Measurements from ENCODE around the gene CCDC92B. TPM values are rescaled to one million over a fixed set of nuclear protein-coding genes. Genes with fewer than 3 reads are reported as not detected.

The CCDC92B gene
- total RNA-seq, 1 donor from 2014 or later = 0.20 TPM

DNA sequence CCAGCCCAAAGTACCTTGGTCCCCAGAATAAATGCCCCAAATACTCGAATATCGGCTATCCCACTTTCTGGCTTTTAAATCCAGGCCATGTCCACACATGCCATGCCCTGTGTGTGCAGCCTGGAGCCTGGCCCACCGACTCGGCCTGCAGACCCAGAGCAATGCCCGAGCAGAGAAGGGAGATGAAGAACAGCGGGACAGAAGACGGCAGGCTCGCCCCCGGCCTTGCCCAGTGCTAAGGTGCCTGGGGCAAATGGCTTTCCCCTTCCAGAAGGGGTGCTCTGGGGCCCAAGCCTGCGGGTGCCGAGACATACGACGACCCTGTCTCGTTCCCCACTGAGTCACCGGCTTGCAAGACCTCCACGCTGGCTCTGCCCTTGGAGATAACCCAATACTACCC, 45.8 kb downstream of the CCDC92B start:
- ATAC-seq (no peak), DNase-seq (peak; percentile 51)
- intact Hi-C loops (cut with DNase I) = no loop called here
- H3K4me3 ChIP-seq = no peak overlapping the region
- H3K4me1 ChIP-seq = peaks cover 15% of the 10 kb centered on the region
- TF ChIP-seq, protein P1, sequence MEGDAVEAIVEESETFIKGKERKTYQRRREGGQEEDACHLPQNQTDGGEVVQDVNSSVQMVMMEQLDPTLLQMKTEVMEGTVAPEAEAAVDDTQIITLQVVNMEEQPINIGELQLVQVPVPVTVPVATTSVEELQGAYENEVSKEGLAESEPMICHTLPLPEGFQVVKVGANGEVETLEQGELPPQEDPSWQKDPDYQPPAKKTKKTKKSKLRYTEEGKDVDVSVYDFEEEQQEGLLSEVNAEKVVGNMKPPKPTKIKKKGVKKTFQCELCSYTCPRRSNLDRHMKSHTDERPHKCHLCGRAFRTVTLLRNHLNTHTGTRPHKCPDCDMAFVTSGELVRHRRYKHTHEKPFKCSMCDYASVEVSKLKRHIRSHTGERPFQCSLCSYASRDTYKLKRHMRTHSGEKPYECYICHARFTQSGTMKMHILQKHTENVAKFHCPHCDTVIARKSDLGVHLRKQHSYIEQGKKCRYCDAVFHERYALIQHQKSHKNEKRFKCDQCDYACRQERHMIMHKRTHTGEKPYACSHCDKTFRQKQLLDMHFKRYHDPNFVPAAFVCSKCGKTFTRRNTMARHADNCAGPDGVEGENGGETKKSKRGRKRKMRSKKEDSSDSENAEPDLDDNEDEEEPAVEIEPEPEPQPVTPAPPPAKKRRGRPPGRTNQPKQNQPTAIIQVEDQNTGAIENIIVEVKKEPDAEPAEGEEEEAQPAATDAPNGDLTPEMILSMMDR (IDR thresholded peaks at IDR 0.05) = no peak
- no peaks in the 10 kb centered on the region for H3K27me3 ChIP-seq
- peaks cover 49% of the 10 kb centered on the region for H3K36me3 ChIP-seq
- H3K27ac ChIP-seq = no peak overlapping the region
- no peaks in the 10 kb centered on the region for H3K9me3 ChIP-seq

DNA sequence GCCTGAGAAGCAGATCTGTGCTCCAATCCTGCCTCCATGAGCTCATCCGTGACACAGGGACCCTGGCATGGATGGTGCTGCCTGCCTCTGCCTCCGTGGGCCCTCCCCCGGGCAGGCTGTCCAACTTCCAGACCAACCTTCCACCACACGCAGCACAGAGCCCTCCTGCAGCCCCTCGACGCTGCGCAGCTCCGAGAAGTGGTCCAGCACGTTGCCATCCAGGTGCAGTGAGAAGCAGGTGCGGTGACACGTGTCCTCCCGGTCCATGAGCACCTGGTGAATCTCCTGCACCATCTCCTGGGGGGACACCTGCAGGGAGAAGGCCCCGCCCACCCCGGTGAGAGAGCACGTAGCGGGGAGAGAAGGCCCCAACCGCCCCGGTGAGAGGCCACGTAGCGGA, 46.3 kb downstream of the CCDC92B start:
- H3K36me3 ChIP-seq = peaks cover 53% of the 10 kb centered on the region

DNA sequence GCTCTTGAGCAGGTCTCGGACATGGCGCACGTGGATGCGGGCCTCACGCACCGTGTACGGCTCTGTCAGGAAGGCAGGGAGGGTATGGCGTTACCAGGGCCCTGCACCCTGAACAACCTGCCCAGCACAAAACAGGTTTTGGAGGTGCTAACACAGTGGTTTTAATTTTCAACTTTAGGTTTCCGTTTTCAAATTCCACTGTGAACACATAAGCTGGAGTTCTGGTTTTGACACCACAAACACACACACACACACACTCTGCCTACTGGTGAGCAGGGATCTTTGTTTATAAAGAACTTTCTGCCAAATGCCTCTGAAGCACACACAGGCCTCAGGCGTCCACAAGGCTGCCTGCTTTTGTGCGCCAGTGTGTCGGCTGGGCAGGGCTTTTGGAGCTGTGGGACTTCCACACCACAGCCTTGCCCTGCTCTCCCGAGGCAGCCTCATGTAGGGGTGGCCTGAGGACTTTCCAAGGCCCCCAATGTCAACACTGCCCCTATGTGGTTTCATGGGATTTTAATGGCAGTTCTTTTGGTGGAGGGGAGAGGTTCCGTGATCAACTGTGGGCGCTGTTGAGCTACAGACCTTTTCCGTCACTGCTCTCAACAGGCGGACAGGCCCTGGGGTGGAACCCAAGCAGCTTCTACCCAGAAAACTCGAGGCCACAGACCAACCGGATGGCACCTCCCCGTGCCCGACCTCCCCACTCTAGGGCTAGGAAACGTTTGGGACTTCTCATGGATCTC, 47.3 kb downstream of the CCDC92B start:
- Histone ChIP-seq H3K27ac (no peak overlapping the region), H3K36me3 (peaks cover 61% of the 10 kb centered on the region), H3K4me3 (no peak overlapping the region), H3K9me3 (no peaks in the 10 kb centered on the region), H3K27me3 (no peaks in the 10 kb centered on the region), H3K4me1 (peaks cover under 1% of the 10 kb centered on the region)
- TF ChIP-seq, protein P1 (IDR thresholded peaks at IDR 0.05) = no peak
- ATAC-seq = no peak
- peak; percentile 41 for DNase-seq
- intact Hi-C loops (cut with DNase I) = no loop called here

More for the DNA sequence above, 46.3 kb downstream of the CCDC92B start:
- TF ChIP-seq, protein P1 (IDR thresholded peaks at IDR 0.05) = no peak
- ATAC-seq (no peak), DNase-seq (peak; percentile 60)
- H3K27ac ChIP-seq = no peak overlapping the region
- H3K9me3 ChIP-seq = no peaks in the 10 kb centered on the region
- no peaks in the 10 kb centered on the region for H3K27me3 ChIP-seq
- H3K4me3 ChIP-seq = no peak overlapping the region
- intact Hi-C loops (cut with DNase I) = no loop called here
- peaks cover 10% of the 10 kb centered on the region for H3K4me1 ChIP-seq

DNA sequence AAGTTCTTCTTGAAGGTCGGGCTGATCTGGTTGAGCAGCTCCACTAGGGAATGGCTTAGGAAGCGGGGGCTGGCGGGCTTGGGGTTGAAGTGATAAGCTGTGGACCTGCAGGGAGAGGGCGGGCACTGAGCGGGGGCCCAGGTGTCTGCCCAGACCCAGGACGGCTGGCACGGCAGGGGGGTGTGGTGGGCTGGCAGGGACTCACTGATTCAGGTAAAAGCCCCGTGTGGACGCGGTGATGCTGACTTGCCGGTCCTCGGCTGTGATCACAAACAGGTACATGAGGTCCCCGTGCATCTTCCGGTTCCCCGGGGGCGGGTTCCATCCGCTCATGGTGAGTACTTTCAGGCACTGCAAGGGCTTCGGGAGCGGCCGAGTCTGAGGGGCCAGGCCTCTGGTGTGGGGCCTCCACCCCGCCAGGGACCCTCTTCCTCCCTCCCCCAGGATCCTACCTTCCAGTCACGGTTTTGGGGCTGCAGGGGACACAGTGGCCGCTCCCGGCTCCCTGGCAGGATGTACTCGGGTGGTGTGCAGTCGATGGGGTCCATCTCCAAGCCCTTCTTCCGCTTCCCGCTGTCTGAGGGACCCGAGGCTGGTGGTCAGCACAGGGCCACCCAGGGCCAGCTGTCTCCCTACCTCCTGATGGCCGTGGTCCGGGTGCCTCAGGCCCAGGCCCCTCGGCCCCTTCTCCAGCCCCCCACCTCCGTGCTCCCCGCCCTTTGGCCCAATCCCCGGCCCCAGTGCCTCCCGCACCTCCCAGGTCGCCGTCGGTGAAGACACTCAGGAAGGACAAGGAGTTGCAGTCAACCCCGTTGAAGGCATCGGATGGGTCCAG, 48.1 kb downstream of the CCDC92B start:
- Histone ChIP-seq H3K27me3 (no peaks in the 10 kb centered on the region), H3K27ac (no peak overlapping the region), H3K4me1 (no peaks in the 10 kb centered on the region), H3K36me3 (peaks cover 68% of the 10 kb centered on the region), H3K4me3 (no peak overlapping the region), H3K9me3 (no peaks in the 10 kb centered on the region)
- TF ChIP-seq, protein P1 (IDR thresholded peaks at IDR 0.05) = no peak
- DNase-seq = peak; percentile 64
- intact Hi-C loops (cut with DNase I) = no loop called here
- no peak for ATAC-seq

DNA sequence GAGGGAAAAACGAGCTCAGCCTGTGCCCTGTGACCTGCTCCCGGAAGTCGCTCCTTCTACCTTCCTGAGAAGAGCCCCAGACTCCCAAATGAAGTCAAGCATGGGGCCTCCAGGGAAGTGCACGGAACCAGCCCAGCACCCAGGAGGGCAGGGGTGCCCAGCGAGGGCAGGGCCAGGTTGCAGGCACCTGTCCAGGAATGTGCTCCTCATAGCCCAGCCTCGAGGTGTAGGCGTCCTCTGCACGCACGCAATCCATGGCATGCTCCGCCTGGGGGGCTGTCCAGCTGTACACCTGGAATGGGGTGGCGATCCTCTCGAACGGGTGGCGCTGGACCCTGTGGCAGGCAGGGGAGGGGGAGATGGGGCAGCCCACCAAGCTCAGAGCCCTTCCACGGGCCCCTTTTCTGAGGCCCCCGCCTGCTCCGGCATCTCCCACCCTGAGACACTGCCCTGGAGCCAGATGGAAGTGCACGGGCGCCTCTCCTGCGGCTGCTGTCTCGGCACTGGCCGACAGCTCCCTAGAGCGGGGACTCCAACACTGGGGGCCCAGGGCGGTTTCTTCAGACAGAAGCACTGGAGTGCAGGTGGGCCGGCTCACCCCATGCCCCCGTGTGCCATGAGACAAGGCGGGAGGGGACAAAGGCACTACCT, 48.8 kb downstream of the CCDC92B start:
- no peaks in the 10 kb centered on the region for H3K27me3 ChIP-seq
- intact Hi-C loops (cut with DNase I) = no loop called here
- TF ChIP-seq, protein P1 (IDR thresholded peaks at IDR 0.05) = no peak
- ATAC-seq = no peak
- DNase-seq = peak; percentile 63
- no peaks in the 10 kb centered on the region for H3K4me1 ChIP-seq
- H3K4me3 ChIP-seq = no peak overlapping the region
- H3K9me3 ChIP-seq = no peaks in the 10 kb centered on the region
- H3K27ac ChIP-seq = no peak overlapping the region
- peaks cover 76% of the 10 kb centered on the region for H3K36me3 ChIP-seq
